Heart left ventricle (tissue), 16 donors: Measurements from ENCODE around the gene PLD2. TPM values are rescaled to one million over a fixed set of nuclear protein-coding genes. Genes with fewer than 3 reads are reported as not detected.

ENCODE experiments used
- ATAC-seq, 4 donors: fragments of 200-7000 bp; cut with Tn5 transposase; one replicate each; pipeline ENCODE4 v1.9.1; 2020 to 2022; ENCODE audit warnings: moderate library complexity in 4 of 4, mild to moderate bottlenecking in 3 of 4, moderate number of reproducible peaks in 1 of 4
- DNase-seq, 5 donors: peaks; one replicate each; pipeline ENCODE4 v3.0.0-alpha.2; 2020
- H3K27ac ChIP-seq, 12 donors: fragments of 200-600 bp; sonication (generic) in 4 of 12; one replicate each; pipeline versions ENCODE4 v1.5.0 to v1.8.0; 2016 to 2022; ENCODE audit warnings: mild to moderate bottlenecking in 2 of 12
- H3K27me3 ChIP-seq, 9 donors: fragments of 200-600 bp; sonication (generic) in 2 of 9; one replicate each; pipeline versions ENCODE4 v1.5.1 to v1.8.0; 2016 to 2022; ENCODE audit warnings: mild to moderate bottlenecking in 3 of 9
- H3K36me3 ChIP-seq, 9 donors: fragments of 200-600 bp; sonication (generic) in 2 of 9; one replicate each; pipeline versions ENCODE4 v1.5.0 to v1.8.0; 2018 to 2022; ENCODE audit warnings: mild to moderate bottlenecking in 2 of 9
- H3K4me1 ChIP-seq, 12 donors: fragments of 200-600 bp; sonication (generic) in 4 of 12; one replicate each; pipeline versions ENCODE4 v1.5.0 to v1.8.0; 2016 to 2022; ENCODE audit warnings: mild to moderate bottlenecking in 3 of 12
- H3K4me3 ChIP-seq, 12 donors: fragments of 200-600 bp; sonication (generic) in 4 of 12; one replicate each; pipeline versions ENCODE4 v1.5.0 to v1.8.0; 2017 to 2022; ENCODE audit warnings: mild to moderate bottlenecking in 9 of 12, moderate library complexity in 4 of 12
- H3K9me3 ChIP-seq, 12 donors: fragments of 200-600 bp; sonication (generic) in 4 of 12; one replicate each; pipeline versions ENCODE4 v1.5.0 to v1.8.0; 2016 to 2022; ENCODE audit warnings: mild to moderate bottlenecking in 1 of 12
- CTCF ChIP-seq, 12 donors: fragments of 200-600 bp; sonication (generic) in 4 of 12; IDR thresholded peaks; one replicate each; pipeline versions ENCODE4 v1.5.0 to v1.8.0; 2018 to 2022; ENCODE audit warnings: antibody characterized with exemption in 12 of 12, mild to moderate bottlenecking in 5 of 12
- POLR2A ChIP-seq, 2 donors: fragments of 450-650 bp; IDR thresholded peaks; one replicate each; pipeline ENCODE4 v1.6.1; 2017; ENCODE audit warnings: antibody characterized with exemption in 2 of 2, mild to moderate bottlenecking in 2 of 2, moderate library complexity in 2 of 2
- WGBS, 4 donors: extraction: QIAGEN DNeasy Blood & Tissue Kit in 2 of 4; methylation state at CpG; one replicate each; pipeline versions ENCODE4 v1.1.5 to v1.1.7; 2013 to 2018; 5-methylcytosine and 5-hydroxymethylcytosine counted together
- intact Hi-C, 10 donors: fragments of 100-400 bp; cut with DNase I; formaldehyde crosslinking; loops; one replicate each; pipeline versions ENCODE4 v1.11.1 to v1.14.2; 2022
- polyA plus RNA-seq, 2 donors: library from polyadenylated mRNA; stranded (reverse); fragments of 200-250 nt; gene quantifications; one replicate each; pipeline ENCODE4 v1.2.3, GENCODE V29; 2013
- total RNA-seq, 9 donors: library from RNA; depleted of rRNA in 2 of 9; stranded (reverse); fragments of >200 nt in 2 of 9; fragmentation: NEBNext Ultra II Directional in 3 of 9; extraction: Animal tissue kit (Norgen Biotek cat#: 25700) in 3 of 9; gene quantifications; one replicate each; pipeline versions ENCODE4 v1.1.0 to v1.2.4, GENCODE V29; 2016 to 2023
- donor health status: ischemic (EF 13 %, LVEDD 7.1; RV severe dilation, severe dysfunction).
- donor health status: healthy with polysubstance abuse.
- donor health status: DM: no; HTN: yes; CAD: no.
- donor health status: DM: no; HTN: no; CAD: no.
- donor health status: ischemic (EF 25% LVEDD 6.9; RV normal size, moderate dysfunction).
- donor health status: ischemic (EF 25% LVEDD 5.7; RV mildly dilated, moderate dysfunction).
- donor health status: healthy.
- donor health status: DM: yes; HTN: yes; CAD: no.
- donor health status: ischemic (EF 35%, LVEDD 5.7; RV mildly dilated, moderate dysfunction).
- donor health status: nonischemic (EF 11% LVEDD 7.7; RV severe dilation, severe dysfunction).
- donor health status: DM: yes; HTN: yes; CAD: no.
- donor health status: PGD.
- donor health status: ischemic (EF 29% LVEDD 5.4; RV normal size, mild dysfunction).
- donor health status: nonischemic (EF 23%, LVEDD 6.1; RV moderate dilation, normal function).

Gene PLD2
- total and polyA plus RNA-seq, 11 donors: 5.3 to 17.9 (median 8.5) TPM

GRCh38 chr17:4810696-4811290 is 3.8 kb downstream of the PLD2 start:
- ATAC-seq: no peak
- H3K36me3 ChIP-seq: peaks cover 0 to 43% (median 18%) of the 10 kb centered on the region in 9 donors
- DNase-seq: peak in 2 of 5 donors; percentile 39 to 66
- no peaks in the 10 kb centered on the region for H3K9me3 ChIP-seq
- peaks cover 6 to 32% (median 16%) of the 10 kb centered on the region in 12 donors for H3K4me1 ChIP-seq
- intact Hi-C loops: no loop called here
- TF ChIP-seq POLR2A (IDR thresholded peaks at IDR 0.05): no peak
- TF ChIP-seq CTCF (IDR thresholded peaks at IDR 0.05): no peak
- H3K4me3 ChIP-seq: no peak overlapping the region
- 48 to 56% (median 53%) methylated on average over 13 of the region's 13 CpGs for WGBS, 4 donors
- H3K27ac ChIP-seq: no peak overlapping the region
- H3K27me3 ChIP-seq: no peaks in the 10 kb centered on the region

GRCh38 chr17:4811471-4811870 is 4.5 kb downstream of the PLD2 start:
- peaks cover 6 to 27% (median 13%) of the 10 kb centered on the region in 12 donors for H3K4me1 ChIP-seq
- H3K36me3 ChIP-seq: peaks cover 0 to 50% (median 25%) of the 10 kb centered on the region in 9 donors
- 88 to 96% (median 92%) methylated on average over 12 of the region's 12 CpGs for WGBS, 4 donors
- no peak overlapping the region for H3K4me3 ChIP-seq
- no peaks in the 10 kb centered on the region for H3K9me3 ChIP-seq
- intact Hi-C loops: no loop called here
- TF ChIP-seq POLR2A (IDR thresholded peaks at IDR 0.05): no peak
- TF ChIP-seq CTCF (IDR thresholded peaks at IDR 0.05): no peak
- H3K27ac ChIP-seq: no peak overlapping the region
- ATAC-seq (no peak), DNase-seq (no peak)
- H3K27me3 ChIP-seq: no peaks in the 10 kb centered on the region

GRCh38 chr17:4812690-4813089 is 5.7 kb downstream of the PLD2 start:
- DNase-seq (peak in 1 of 5 donors; percentile 29), ATAC-seq (peak; percentile 69 to 81 (median 74))
- Histone ChIP-seq H3K27me3 (no peaks in the 10 kb centered on the region), H3K27ac (peak overlapping the region in 9 of 12 donors; percentile 16 to 63 (median 38)), H3K4me3 (no peak overlapping the region), H3K9me3 (no peaks in the 10 kb centered on the region), H3K36me3 (peaks cover 0 to 61% (median 35%) of the 10 kb centered on the region in 9 donors), H3K4me1 (peaks cover 5 to 23% (median 11%) of the 10 kb centered on the region in 12 donors)
- WGBS, 4 donors: 62 to 75% (median 69%) methylated on average over 7 of the region's 7 CpGs
- TF ChIP-seq CTCF (IDR thresholded peaks at IDR 0.05) (no peak), POLR2A (IDR thresholded peaks at IDR 0.05) (no peak)
- intact Hi-C loops: no loop called here

GRCh38 chr17:4815043-4815675 is 8.2 kb downstream of the PLD2 start:
- H3K36me3 ChIP-seq: peaks cover 0 to 73% (median 36%) of the 10 kb centered on the region in 9 donors
- TF ChIP-seq POLR2A (IDR thresholded peaks at IDR 0.05) (no peak), CTCF (IDR thresholded peaks at IDR 0.05) (no peak)
- no peak overlapping the region for H3K4me3 ChIP-seq
- no peaks in the 10 kb centered on the region for H3K9me3 ChIP-seq
- DNase-seq: no peak
- peaks cover 0 to 8% (median 0%) of the 10 kb centered on the region in 12 donors for H3K4me1 ChIP-seq
- no peaks in the 10 kb centered on the region for H3K27me3 ChIP-seq
- intact Hi-C loops: no loop called here
- 87 to 91% (median 89%) methylated on average over 7 of the region's 7 CpGs for WGBS, 4 donors
- H3K27ac ChIP-seq: no peak overlapping the region
- no peak for ATAC-seq
